K562 (cell line): ENCODE measurements around the gene EPS8L1. TPM values are rescaled to one million over a fixed set of nuclear protein-coding genes. Genes with fewer than 3 reads are reported as not detected.
A peak's percentile ranks its signal among the peaks of the same experiment; 100 is the strongest.

Experiments
- ARNT ChIP-seq, 2 experiments: fragments of 450-650 bp; IDR thresholded peaks; 2 replicates each; pipeline ENCODE4 v1.6.1; 2016; ENCODE audit warnings: mild to moderate bottlenecking in 1 of 2
- ATF1 ChIP-seq, 2 experiments: fragments of 450-650 bp in 1 of 2; IDR thresholded peaks; 2 replicates each; pipeline ENCODE4 v1.6.1; 2016; ENCODE audit warnings: missing compliant biosample characterization in 1 of 2, missing genetic modification characterization in 1 of 2
- BRF1 ChIP-seq: IDR thresholded peaks from 3 replicates; pipeline ENCODE4 v1.6.1; 2011; ENCODE audit warnings: borderline replicate concordance, mild to moderate bottlenecking; ENCODE audit not compliant: insufficient read length; ENCODE audit errors: extremely low read depth
- CTCFL ChIP-seq: IDR thresholded peaks from 2 replicates; pipeline ENCODE4 v1.6.1; 2011; ENCODE audit warnings: borderline replicate concordance, low read depth, mild to moderate bottlenecking, moderate library complexity, low read length; ENCODE audit not compliant: insufficient read depth, poor library complexity, severe bottlenecking
- E2F4 ChIP-seq: sonication (generic); formaldehyde crosslinking; IDR thresholded peaks from 2 replicates; pipeline ENCODE4 v1.8.0; 2022; ENCODE audit warnings: mild to moderate bottlenecking, low read depth, missing genetic modification reagents
- EP400 ChIP-seq: fragments of 450-650 bp; IDR thresholded peaks from 2 replicates; pipeline ENCODE4 v1.6.1; 2017; ENCODE audit warnings: antibody characterized with exemption, mild to moderate bottlenecking, moderate library complexity
- GTF2A2 ChIP-seq: IDR thresholded peaks from 2 replicates; pipeline ENCODE4 v1.6.1; 2016; ENCODE audit warnings: mild to moderate bottlenecking, missing genetic modification characterization, missing compliant biosample characterization
- ID3 ChIP-seq, 2 experiments: fragments of 250-450 bp in 1 of 2; fragments of 450-650 bp in 1 of 2; sonication (Bioruptor Pico) in 1 of 2; IDR thresholded peaks; 2 replicates each; pipeline versions ENCODE4 v1.6.1 to v1.8.0; 2016 to 2021; ENCODE audit warnings: mild to moderate bottlenecking in 2 of 2, moderate library complexity in 2 of 2, missing compliant biosample characterization in 1 of 2, missing genetic modification characterization in 1 of 2
- NCOR1 ChIP-seq: fragments of 450-650 bp; IDR thresholded peaks from 2 replicates; pipeline ENCODE4 v1.6.1; 2016; ENCODE audit warnings: mild to moderate bottlenecking, moderate library complexity
- POLR2G ChIP-seq: fragments of 200-400 bp; formaldehyde crosslinking; IDR thresholded peaks from 2 replicates; pipeline ENCODE4 v1.6.1; 2017; ENCODE audit warnings: low read depth, mild to moderate bottlenecking, antibody characterized with exemption, low read length, moderate library complexity
- RBFOX2 ChIP-seq: fragments of 200-400 bp; formaldehyde crosslinking; IDR thresholded peaks from 2 replicates; pipeline ENCODE4 v1.6.1; 2017; ENCODE audit warnings: low read depth, mild to moderate bottlenecking, low read length, moderate library complexity
- RREB1 ChIP-seq: fragments of 250-450 bp; sonication (Bioruptor Pico); IDR thresholded peaks from 2 replicates; pipeline ENCODE4 v1.4.0; 2020
- SNAPC5 ChIP-seq: fragments of 250-450 bp; sonication (Bioruptor Pico); IDR thresholded peaks from 2 replicates; pipeline ENCODE4 v1.8.0; 2021; ENCODE audit warnings: moderate library complexity, mild to moderate bottlenecking, inconsistent platforms
- TCF7 ChIP-seq: sonication (generic); IDR thresholded peaks from 2 replicates; pipeline ENCODE4 v1.6.1; 2016; ENCODE audit warnings: antibody characterized with exemption, borderline replicate concordance
- ZNF133 ChIP-seq: fragments of 250-450 bp; sonication (Bioruptor Pico); IDR thresholded peaks from 2 replicates; pipeline ENCODE4 v1.4.0; 2020; ENCODE audit warnings: mild to moderate bottlenecking
- ZNF253 ChIP-seq: fragments of 250-450 bp; sonication (Bioruptor Pico); conservative IDR thresholded peaks from 2 replicates; pipeline ENCODE4 v1.6.1; 2021; ENCODE audit warnings: mild to moderate bottlenecking
- polyA plus RNA-seq, 8 experiments: library from polyadenylated mRNA; depleted of rRNA in 4 of 8; stranded (reverse) in 5 of 8; unstranded in 3 of 8; fragments of >200 nt; fragmentation: Nextera tagmentation in 2 of 8; fragmentation: Illumina TruSeq in 1 of 8; extraction: Ambion mirVana in 2 of 8; extraction: Trizol in 1 of 8; gene quantifications; 2 replicates each; pipeline versions ENCODE4 v1.2.1 to v1.2.3, GENCODE V29; 2011 to 2014; ENCODE audit warnings: inconsistent platforms in 1 of 8, missing spikeins in 1 of 8
- total RNA-seq, 7 experiments: library from RNA; depleted of rRNA in 6 of 7; stranded (reverse); fragments of >200 nt in 6 of 7; fragmentation: Illumina TruSeq in 2 of 7; extraction: Trizol in 2 of 7; gene quantifications; 2 replicates each; pipeline versions ENCODE4 v1.2.1 to v1.2.3, GENCODE V29; 2011 to 2021; ENCODE audit warnings: low replicate concordance in 1 of 7

EPS8L1 gene
- total and polyA plus RNA-seq, 9 of the 15 experiments (the other 6 are each of a cell fraction or from before 2014, with no cell fraction given): 0.35 to 22.1 (median 11.9) TPM

- TF ChIP-seq ID3 (CRISPR knock-in tag; IDR thresholded peaks at IDR 0.05): no peak
- peak; percentile 69 for TF ChIP-seq ID3 (tag; IDR thresholded peaks at IDR 0.05)
- TF ChIP-seq POLR2G: peak; percentile 92
- no peak for TF ChIP-seq ZNF253 (CRISPR knock-in tag)
- 0 out of 2 replicates have a peak, but pooled peaks have one; percentile 10 for TF ChIP-seq ATF1 (CRISPR knock-in tag; IDR thresholded peaks at IDR 0.05)
- TF ChIP-seq ATF1 (tag; IDR thresholded peaks at IDR 0.05): no peak
- no peak for TF ChIP-seq RREB1
- TF ChIP-seq TCF7: no peak
- TF ChIP-seq E2F4: no peak; the same call in 1 of the 2 replicates
- no peak for TF ChIP-seq ZNF133 (CRISPR knock-in tag)
- peak; percentile 38 to 47; a peak in 2 of 4 replicates for TF ChIP-seq ARNT (IDR thresholded peaks at IDR 0.05)
- TF ChIP-seq NCOR1: no peak
- TF ChIP-seq EP400: peak; percentile 96
- TF ChIP-seq RBFOX2: peak; percentile 88
- no peak for TF ChIP-seq BRF1
- no peak for TF ChIP-seq SNAPC5 (CRISPR knock-in tag)
- TF ChIP-seq CTCFL: peak; percentile 46
- TF ChIP-seq GTF2A2 (tag): no peak
These were observed 4.7 kb downstream of the EPS8L1 start (continued) for GRCh38 chr19:55080121-55080967.
